NCI-H1105 treated with DMSO at 0.1 percent for 48 hours (cell line): ENCODE data around the gene THADA.

Experiments
- DNase-seq: peaks from one replicate; lab custom pipeline; 2025; lab: John Stamatoyannopoulos, UW

THADA gene

DNA sequence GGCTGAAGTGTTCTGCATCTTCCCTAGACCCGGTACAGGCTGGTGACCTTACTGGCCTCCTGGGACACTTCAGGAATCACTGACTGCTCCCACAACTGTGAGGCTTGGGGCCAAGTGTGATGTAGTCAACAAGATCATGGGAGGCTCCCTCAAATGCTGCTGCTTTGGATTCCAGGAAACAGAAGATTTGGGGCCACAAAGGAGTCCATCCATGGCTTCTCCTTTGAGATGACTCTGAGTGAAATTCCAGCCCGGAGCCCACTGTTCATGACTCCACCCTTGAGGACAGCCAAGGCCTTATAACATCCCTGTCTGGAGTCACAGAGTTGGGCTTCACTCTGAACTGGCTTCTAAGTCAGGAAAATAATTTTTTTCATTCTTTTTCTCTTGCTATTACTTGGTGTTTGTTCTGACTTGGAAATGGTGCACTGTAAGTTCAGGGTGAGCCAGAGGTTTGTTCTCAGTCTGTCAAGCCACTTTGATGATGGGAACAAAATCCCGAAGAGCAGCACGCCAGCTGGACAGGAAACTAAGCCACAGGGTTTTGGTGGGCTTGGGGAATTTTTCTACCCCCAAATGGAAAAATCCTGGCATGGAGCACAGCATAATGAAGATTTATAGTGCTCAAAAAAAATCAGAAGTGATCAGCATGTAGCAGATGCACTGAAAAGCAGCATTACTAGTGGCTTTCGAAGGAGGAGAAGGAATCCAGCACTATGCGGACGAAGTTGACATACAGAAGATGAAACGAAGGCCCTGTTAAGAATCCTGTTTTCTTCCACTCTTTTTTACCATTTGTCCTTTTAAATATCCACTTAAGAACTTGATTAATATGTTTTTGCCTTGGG is 271.4 kb downstream of the THADA start:
- DNase-seq: no peak

DNA sequence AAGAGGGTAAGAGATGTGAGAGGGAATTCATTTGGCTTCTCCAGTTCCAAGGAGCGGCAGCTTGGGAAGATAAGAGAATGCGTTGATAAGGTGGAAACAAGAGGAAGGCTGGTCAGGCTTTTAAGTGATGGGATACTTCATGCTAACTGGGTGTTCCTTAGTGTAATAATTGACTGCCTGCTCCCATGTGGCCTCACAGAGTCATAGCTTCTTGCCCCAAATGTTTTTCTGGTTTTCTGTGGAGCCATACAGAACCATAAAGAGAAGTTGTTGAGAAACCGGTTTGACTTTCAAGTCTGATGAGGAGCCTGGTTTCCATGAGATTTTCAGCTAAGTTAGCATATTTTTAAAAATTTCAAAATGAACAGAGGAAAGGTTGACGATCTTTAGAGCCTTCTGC is 272.0 kb downstream of the THADA start:
- DNase-seq: no peak

DNA sequence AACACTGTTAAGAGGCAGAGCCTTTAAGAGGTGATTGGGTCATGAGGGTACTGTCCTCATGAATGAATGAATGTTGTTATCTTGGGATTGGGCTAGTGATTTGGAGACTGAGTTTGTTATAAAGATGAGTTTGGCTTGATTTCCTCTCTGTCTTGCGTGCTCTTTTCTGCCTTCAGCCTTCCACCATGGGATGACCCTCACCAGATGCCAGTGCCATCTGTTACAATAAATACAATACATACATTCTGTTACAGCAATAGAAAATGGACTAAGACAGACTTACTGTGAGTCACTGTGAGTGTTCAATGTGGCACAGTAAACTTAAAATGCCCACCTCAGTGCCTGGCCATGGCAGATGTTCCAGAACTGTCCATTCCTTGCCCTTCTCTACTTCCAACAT is 274.4 kb downstream of the THADA start:
- no peak for DNase-seq

DNA sequence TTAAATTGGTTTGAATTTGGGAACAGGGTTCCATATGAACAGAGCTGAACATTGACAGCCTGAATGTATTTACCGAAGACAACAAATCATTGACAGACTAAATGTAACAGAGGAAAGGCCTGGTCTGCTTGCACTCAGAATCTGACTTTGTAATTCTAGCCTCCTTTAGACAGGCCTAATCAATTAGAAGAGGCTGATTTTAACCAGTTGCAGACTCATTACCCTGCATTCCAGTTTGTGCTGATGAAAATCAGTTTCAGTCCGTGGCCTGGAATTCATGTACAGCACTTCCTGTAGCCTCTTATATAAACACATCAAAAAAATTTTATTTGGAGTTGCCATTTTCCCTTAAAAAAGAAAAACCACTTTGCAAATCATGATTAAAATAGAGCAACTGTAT is 276.3 kb downstream of the THADA start:
- no peak for DNase-seq

DNA sequence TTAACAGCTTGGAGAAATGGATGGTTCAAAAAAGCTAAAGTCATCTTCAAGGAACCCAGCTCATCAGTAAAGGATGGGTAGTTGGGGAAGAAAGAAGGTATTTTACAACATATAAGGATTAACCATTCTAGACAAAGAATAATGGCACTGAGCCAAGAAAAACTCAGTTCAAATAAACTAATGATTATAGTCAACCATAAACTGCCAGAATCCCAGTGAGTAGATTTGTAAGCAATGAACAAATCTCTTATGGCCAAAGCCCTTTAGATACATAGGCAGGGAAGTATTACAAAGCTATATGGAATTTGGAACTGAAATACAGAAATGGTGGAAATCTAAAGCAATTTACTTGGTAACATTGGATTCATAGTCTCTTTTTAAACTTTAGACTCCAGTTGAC is 277.0 kb downstream of the THADA start:
- peak; percentile 9 for DNase-seq

DNA sequence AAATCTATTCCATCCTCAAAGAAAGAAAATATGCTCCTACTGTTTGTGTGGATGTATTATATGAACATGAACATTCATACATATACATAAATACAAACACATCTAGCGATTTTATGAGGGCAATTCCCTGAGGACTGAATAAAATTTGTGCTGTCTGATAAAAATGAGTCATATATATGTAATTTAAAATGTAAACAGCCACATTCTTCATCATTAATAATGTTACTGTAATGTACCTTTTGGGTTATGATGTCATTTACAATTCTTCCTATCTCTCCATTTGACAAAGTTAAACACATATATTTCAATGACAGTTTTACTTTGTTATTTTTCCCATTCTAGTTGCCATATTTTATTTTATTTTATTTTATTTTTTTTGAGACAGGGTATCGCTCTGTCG is 278.2 kb downstream of the THADA start:
- DNase-seq: no peak

DNA sequence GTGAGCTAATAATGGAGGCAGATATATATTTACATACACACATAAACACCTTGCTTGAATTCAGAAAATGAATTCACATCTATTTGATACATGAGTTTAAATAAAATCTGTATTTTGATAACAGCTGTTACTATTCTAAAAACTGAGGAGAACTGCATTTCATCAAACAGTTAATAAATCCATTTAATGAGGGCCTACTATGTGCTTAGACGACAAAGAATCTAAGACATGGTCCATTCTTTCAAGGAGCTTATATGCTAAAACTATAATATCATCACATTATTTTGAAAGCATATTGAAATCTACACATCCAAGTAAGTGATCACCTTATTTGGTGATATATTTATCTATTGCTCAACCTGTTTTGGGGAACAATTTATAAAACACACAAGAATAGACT is 278.6 kb downstream of the THADA start:
- no peak for DNase-seq

DNA sequence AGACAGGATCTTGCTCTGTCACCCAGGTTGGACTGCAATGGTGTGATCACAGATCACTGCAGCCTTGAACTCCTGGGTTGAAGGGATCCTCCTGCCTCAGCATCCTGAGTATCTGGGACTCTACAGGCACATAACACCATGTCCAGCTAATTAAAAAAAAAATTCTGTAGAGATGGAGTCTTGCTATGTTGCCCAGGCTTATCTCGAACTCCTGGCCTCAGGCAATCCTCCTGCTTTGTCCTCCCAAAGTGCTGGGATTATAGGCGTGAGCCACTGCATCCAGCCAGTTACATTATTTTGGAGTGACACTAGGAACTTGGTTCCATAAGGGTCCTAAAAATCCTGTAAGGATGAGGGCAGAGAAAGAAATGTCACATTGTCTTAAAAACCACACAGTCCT is 280.4 kb downstream of the THADA start:
- no peak for DNase-seq

DNA sequence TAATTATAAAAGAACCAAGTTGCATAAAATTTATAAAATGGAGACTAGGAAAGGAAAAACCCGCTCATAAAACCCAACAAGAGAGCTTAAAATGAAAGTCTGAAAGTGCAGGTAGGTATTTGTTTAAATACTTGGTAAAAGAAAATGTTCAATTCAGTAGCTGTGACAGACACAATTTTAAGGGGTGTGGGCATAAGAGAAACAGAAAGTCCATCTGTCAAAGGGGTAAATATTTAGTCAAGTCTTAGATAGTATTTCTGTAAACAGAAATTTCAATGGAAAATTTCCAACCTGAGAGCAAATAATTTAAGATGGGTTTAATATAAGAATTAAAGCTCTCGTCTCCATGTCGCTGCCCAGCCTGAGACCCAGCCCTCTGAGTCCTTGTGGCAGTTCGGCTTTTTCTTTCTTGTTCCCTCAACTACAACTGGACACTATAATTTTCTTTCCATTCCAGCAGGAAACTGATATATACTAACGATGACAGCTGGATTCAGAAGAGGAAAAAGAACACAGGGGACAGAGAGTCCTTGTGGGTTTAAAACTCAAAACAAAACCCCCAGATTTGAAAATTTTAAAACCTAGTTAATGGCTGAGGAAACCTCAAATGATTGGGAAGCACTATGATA is 281.4 kb downstream of the THADA start:
- no peak for DNase-seq

DNA sequence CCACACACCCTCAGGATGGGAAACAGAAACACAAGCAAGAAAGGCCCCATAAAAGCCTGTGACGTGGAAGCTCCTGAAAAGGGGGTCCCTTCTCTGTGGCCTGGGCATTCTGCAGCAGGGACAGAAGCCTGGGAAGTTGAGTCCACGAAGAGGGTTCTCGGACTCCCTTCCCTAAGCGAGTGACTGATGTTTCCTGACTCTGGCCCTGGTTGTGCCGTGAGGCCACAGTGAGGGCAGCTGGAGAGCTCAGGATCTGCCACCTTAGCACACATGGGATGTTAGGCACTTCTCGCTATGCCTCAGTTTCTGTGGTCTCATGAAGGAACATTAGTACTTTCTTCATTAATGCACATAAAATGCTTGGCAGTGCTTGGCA is 282.2 kb downstream of the THADA start:
- DNase-seq: no peak

DNA sequence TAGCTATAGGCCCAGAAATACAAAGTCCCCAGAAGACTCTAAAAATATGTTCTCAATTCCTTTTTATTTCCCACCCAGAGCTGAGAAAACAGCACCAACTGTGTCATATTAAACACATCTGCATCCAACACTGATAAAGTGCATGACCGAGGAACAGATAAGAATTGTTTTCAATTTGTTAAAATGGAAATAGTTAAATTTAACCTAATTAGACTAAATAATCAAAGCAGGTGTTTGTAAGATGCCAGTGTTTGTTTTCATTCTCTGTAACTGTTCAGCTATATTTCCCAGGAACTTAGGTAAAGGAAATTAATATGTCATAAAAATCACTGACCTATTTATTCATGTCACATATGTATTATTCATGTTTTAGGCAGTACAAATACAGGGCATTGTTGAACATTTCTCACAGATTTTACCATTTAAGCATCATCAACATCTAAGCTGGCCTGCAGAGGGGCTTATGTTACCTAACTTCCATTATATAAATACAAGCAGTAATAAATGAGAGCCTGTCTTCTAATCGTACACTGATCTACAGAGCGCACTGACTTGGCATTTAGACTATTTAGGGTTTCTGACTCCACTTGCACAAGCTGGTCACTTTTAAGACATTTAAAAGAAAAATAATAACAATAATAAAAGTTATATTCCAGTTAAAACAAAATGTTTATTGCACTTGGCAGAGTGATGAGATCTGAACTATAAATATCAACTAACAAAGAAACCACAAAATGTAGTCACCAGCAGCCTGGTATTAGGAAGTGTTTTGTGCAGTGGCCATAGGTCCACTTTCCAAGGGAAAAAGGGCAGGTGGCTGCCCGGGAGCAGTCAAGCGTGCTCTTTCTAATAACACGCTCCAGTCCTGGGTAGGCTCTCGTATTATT is 282.8 kb downstream of the THADA start:
- peak; percentile 2 for DNase-seq

DNA sequence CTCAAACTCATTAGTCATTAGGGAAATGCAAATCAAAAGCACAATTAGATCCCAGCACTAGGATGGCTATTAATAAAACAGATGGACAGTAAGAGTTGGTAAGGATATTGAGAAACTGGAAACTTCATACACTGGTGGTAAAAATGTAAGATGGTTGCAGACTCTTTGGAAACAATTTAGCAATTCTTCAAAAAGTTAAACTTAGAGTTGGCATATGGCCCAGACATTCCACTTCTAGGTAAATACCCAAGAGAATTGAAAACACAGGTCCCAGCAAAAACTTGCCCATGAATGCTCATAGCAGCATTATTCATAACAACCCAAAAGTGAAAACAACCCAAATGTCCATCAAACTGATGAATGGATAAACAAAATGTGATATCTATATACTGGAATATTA is 284.6 kb downstream of the THADA start:
- DNase-seq: no peak

DNA sequence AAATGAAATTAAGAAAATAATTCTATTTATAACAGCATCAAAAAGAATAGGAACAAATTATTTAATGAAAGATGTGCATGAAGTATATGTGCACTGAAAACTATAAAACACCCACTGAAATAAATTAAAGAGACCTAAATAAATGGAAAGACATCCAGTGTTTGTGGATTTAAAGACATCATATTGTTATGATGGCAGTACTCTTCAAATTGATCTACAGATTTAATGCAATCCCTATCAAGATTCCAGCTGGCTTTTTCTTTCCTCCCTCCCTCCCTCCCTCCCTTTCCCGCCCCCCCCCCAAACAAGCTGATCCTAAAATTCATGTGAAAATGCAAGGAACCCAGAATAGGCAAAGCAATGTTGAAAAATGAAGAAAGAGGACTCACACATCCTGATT is 285.9 kb downstream of the THADA start:
- no peak for DNase-seq

DNA sequence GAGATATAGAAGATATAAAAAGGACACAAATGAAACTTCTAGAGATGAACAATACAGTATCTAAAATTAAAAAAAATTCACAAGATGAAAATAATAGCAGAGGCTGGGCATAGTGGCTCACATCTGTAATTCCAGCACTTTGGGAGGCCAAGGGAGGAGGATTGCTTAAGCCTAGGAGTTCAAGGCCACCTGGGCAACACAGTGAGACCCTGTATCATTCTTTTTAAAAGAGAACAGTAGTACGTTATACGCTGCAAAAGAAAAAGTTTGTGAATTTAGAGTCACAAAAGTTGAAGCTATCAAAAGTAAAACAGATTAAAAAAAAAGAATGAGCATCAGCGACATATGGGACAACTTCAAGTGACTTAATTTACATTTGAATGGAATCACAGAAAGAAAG is 287.9 kb downstream of the THADA start:
- no peak for DNase-seq

DNA sequence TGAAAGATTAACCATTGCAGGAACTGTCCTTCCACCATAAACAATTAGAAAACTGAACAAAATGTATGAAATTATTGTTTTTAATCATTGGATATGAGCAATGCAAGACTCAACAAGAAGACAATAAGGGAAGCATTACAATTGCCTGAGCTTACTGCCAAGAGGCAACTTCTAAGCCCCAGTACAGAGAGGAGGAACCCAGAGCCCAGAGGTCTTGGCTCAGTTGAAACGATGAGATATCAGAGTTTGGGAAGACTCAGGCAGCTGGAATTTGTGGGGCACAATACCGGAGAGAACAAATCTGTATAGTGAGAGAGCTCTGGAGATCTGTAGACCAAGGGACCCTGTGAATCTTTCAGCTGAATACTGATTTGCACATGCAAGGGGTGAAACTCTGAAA is 288.8 kb downstream of the THADA start:
- no peak for DNase-seq

DNA sequence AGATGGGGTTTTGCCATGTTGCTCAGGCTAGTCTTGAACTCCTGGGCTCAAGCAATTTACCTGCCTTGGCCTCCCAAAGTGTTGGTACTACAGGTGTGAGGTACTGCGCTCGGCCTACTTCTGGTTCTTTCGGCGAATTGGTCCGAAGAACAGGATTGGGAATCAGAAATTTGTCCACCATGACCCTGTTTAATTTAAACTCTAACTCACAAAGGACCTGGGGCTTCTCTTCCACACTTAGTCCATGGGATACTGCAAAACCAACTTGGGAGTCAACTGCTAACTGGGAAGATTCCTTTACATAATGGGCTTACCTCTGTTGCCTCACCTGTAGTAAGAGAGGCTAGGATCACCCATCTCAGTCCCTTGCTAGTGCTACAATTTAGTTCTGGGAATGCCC is 289.6 kb downstream of the THADA start:
- no peak for DNase-seq

DNA sequence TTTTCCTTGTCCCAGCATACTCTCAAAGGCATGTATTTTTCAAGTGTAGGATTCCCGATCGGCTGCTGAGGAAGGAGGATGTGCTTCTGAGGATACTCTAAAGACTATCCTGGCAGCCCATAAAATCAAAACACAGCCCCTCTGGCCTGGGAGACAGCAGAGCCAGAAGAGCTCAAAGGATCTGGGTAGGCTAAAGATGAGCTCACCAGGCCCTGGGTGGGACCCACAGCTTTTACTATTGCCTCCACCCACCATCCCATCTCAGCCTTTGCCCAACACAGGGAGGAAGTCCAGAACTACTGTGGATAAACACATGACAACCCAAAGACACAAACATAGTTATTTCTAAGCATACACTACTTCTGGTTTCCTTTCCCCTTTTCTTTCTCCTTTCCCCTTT is 290.3 kb downstream of the THADA start:
- no peak for DNase-seq

DNA sequence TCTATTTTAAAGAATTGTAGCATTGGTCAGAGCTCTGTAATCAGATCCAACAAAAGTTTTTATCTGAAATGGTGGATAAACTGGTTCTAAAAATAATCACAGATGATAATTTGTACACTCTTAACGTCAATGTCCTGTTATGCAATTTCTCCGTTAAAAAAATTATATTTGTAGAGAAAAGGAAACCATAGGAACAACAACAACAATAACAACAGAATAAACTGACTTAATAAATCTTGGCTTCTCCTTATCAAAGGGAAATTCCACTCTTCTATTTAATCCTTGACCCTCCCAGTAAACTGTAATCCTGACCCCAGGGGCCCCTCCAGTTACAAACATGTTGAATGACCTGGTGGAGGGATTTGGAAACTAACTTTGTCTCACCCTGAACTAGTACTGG is 290.8 kb downstream of the THADA start:
- no peak for DNase-seq

DNA sequence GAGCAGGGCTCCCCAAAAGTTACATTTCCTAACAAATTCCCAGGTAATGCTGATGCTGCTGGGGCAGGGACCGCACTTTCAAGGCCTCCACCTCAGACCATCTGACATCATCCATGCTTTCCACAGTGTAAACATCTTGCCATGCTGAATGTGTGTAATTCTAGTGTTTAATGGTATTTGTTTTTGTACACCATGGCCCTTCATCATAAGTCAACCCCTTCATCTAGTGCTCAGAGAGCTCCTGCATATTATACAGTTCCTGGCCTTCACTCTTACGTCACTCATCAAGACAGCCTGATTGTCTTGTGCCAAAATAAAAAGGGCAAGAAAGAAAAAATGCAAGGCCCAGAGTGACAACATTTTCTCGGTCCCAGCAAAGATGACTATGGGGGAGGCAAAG is 291.9 kb downstream of the THADA start:
- DNase-seq: no peak

DNA sequence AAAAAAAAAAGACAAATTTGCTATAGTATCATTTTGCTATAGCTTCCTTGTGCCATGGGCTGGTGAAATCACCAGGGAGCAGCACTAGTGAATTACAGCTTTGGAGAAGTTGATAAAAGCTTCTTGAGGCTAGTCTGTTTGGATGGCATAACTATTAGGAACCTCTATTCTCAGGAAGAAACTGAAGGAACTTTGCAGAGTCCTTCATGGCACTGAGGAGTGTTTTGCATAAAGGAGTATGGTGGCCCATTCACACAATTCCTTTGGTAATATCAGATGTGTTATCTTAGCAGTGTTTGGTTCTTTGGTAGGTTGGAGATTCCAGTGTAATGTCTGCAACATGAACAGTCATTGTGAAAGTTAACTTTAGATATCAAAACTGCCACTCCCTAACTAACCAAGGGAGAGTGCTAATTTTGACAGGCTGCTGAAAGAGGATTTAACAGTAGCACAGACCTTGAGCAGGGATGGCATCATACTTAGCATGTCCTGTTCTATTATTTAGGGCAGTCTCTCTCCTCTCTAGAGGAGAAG is 292.8 kb downstream of the THADA start:
- no peak for DNase-seq

DNA sequence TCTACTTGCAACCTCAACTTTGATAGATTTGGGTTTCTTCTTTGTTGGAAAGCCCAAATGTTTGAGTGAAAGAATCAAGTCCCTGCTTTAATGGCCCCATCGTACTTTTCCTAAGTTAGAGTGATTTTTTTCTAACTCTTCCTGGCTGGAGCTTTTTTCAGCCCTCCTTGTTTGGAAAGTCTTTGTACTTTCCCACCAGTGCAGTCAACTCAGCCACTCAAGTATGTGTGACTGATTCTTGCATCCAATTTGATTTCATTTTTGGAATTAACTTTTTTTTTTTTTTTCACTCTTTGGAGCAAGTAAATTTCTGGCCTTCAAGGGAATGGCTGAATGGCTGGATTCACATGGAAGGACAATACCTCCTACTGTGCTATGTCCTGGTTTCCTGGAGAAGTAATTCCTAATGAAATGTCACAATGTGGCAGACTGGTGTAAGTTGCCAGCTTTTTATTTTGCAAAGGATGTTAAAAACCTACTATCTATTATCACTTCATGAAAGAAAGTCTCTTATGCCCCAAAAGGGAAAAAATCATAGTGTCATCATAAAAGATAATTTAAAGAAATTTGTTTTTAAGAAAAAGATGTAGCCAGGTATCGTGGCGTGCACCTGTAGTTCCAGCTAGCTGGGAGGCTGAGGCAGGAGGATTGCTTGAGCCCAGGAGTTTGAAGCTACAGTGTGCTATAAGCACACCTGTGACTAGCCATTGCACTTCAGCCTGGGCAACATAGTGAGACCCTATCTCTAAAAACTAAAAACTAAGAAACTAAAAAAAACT is 293.5 kb downstream of the THADA start:
- DNase-seq: no peak
